Panc1 (cell line): ENCODE results near the gene TGFBR1.

ENCODE experiments used
- CTCF ChIP-seq: fragments of 450-650 bp; IDR thresholded peaks from 2 replicates; pipeline ENCODE4 v1.5.1; 2017; ENCODE audit warnings: mild to moderate bottlenecking
- POLR2AphosphoS5 ChIP-seq: IDR thresholded peaks from 2 replicates; pipeline ENCODE4 v1.6.1; 2012; ENCODE audit warnings: mild to moderate bottlenecking, low read depth, low read length, moderate library complexity
- SIN3A ChIP-seq: IDR thresholded peaks from 2 replicates; pipeline ENCODE4 v1.6.1; 2012; ENCODE audit warnings: low read depth, mild to moderate bottlenecking, low read length, moderate library complexity, borderline replicate concordance; ENCODE audit not compliant: insufficient read depth
- TCF7L2 ChIP-seq: IDR thresholded peaks from 2 replicates; pipeline ENCODE4 v1.6.1; 2011; ENCODE audit warnings: mild to moderate bottlenecking, low read depth, low read length, inconsistent platforms
- TF ChIP-seq, protein P1 (sequence below), 2 experiments: IDR thresholded peaks; 2 replicates each; pipeline ENCODE4 v1.6.1; 2011 to 2012; ENCODE audit warnings: low read depth in 2 of 2, control low read depth in 1 of 2, low read length in 1 of 2, mild to moderate bottlenecking in 1 of 2, moderate library complexity in 1 of 2; ENCODE audit not compliant: insufficient read depth in 1 of 2

DNA sequence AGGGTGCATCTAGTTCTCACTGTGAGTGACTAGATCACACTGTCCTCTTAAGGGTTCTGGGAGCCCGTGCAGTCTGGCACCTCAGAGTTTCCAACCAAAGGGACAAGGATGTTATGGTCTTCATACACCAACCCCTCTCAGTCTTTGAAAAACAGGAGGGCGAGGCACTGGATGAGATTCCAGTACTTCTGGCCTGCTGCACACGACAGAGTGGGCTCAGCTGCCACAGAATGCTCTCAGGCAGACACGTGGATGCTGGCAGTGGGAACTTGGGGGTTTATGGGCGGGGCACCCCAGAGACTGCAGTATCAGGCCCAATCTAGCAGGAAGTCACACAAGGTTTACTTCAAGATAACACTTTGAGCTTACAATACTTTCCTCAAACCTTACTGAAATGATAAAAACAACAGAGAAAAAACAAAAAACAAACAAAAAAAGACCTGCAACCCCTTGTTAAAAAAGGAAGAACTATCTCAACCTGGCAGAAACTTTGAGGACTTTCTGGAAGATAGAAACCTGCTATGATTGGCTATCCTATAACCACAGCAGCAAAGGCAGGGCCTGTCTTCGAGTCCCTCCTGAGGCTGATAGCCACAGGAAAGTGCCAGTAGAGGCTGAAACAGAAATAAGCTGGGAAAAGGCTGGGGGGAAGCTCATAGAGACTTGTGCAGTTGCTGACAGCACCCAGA is 28.3 kb upstream of the TGFBR1 start:
- TF ChIP-seq CTCF (no peak), POLR2AphosphoS5 (no peak), SIN3A (no peak), TCF7L2 (no peak)
- TF ChIP-seq, protein P1, sequence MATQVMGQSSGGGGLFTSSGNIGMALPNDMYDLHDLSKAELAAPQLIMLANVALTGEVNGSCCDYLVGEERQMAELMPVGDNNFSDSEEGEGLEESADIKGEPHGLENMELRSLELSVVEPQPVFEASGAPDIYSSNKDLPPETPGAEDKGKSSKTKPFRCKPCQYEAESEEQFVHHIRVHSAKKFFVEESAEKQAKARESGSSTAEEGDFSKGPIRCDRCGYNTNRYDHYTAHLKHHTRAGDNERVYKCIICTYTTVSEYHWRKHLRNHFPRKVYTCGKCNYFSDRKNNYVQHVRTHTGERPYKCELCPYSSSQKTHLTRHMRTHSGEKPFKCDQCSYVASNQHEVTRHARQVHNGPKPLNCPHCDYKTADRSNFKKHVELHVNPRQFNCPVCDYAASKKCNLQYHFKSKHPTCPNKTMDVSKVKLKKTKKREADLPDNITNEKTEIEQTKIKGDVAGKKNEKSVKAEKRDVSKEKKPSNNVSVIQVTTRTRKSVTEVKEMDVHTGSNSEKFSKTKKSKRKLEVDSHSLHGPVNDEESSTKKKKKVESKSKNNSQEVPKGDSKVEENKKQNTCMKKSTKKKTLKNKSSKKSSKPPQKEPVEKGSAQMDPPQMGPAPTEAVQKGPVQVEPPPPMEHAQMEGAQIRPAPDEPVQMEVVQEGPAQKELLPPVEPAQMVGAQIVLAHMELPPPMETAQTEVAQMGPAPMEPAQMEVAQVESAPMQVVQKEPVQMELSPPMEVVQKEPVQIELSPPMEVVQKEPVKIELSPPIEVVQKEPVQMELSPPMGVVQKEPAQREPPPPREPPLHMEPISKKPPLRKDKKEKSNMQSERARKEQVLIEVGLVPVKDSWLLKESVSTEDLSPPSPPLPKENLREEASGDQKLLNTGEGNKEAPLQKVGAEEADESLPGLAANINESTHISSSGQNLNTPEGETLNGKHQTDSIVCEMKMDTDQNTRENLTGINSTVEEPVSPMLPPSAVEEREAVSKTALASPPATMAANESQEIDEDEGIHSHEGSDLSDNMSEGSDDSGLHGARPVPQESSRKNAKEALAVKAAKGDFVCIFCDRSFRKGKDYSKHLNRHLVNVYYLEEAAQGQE (IDR thresholded peaks at IDR 0.05; ENCODE audit: insufficient read depth in 1 of 2, low read depth in 2 of 2, low read length in 1 of 2): no peak
